ENCODE measurements around the gene ISM2. TPM values are rescaled to one million over a fixed set of nuclear protein-coding genes. Genes with fewer than 3 reads are reported as not detected.

ISM2 gene
- total and polyA plus RNA-seq, 12 donors, result 0.08 to 0.22 (median 0.14) TPM; not detected in 8

DNA sequence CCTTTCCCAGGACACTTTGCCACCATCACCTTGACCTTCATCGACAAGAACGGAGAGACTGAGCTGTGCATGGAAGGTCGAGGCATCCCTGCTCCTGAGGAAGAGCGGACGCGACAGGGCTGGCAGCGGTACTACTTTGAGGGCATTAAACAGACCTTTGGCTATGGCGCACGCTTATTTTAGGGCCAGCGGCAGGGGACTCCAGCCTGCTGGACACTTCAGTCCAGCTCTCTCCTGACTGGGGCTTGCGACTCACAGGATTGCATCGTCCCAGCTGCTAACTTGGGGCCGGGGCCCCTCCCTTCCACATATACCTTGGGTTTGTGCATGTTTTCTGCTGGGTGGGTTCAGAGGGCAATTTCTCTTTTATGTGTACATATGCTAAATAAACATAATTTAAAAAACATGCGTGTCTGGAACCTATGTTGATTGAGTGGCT is 29.5 kb downstream of the ISM2 start:
- no peak for DNase-seq
- no peaks in the 10 kb centered on the region for H3K27me3 ChIP-seq
- no peaks in the 10 kb centered on the region for H3K4me1 ChIP-seq (replicated peaks in 1 of 2)
- H3K9me3 ChIP-seq (replicated peaks in 1 of 3), result no peaks in the 10 kb centered on the region
- TF ChIP-seq POLR2A (IDR thresholded peaks at IDR 0.05) (no peak), CTCF (IDR thresholded peaks at IDR 0.05) (no peak)
- no peak overlapping the region for H3K27ac ChIP-seq
- intact Hi-C loops (cut with DNase I), result loop anchor here in 1 of 2 donors (10.0 kb wide), 2 partner anchors 236 to 594 kb away; partner anchors contain the start of genes ALKBH1 and SLIRP
- no peak overlapping the region for H3K4me3 ChIP-seq
- 63 to 82% (median 70%) methylated on average over 12 to 14 of the region's 14 CpGs for WGBS, 4 donors
- H3K36me3 ChIP-seq (replicated peaks in 1 of 2), result peaks cover 0 to 52% of the 10 kb centered on the region in 2 donors

- Histone ChIP-seq H3K9me3 (replicated peaks in 1 of 3) (no peaks in the 10 kb centered on the region), H3K27ac (no peak overlapping the region), H3K4me1 (replicated peaks in 1 of 2) (no peaks in the 10 kb centered on the region), H3K4me3 (no peak overlapping the region), H3K36me3 (replicated peaks in 1 of 2) (peaks cover 0 to 65% of the 10 kb centered on the region in 2 donors), H3K27me3 (no peaks in the 10 kb centered on the region)
- DNase-seq, result peak in 6 of 7 donors; percentile 30 to 66 (median 51)
- WGBS, 4 donors, result 54 to 62% (median 57%) methylated on average over 5 of the region's 5 CpGs
- TF ChIP-seq POLR2A (IDR thresholded peaks at IDR 0.05) (no peak), CTCF (IDR thresholded peaks at IDR 0.05) (no peak)
- intact Hi-C loops (cut with DNase I), result loop anchor here in 1 of 2 donors (10.0 kb wide), 2 partner anchors 237 to 593 kb away; partner anchors contain the start of genes ALKBH1 and SLIRP
Measured at GRCh38 chr14:77467801-77468200, 30.8 kb downstream of the ISM2 start.

GRCh38 chr14:77459072-77459723 is 39.4 kb downstream of the ISM2 start:
- peak overlapping the region in 2 of 4 donors; percentile 62 to 77 for H3K4me3 ChIP-seq
- DNase-seq, result peak; percentile 69 to 93 (median 79)

More at GRCh38 chr14:77459072-77459723, 39.4 kb downstream of the ISM2 start:
- WGBS, 4 donors, result 21 to 27% (median 24%) methylated on average over 13 of the region's 13 CpGs
- intact Hi-C loops (cut with DNase I), result loop anchor here (5.0 to 10.0 kb wide), 2 partner anchors 93 to 96 kb away; no protein-coding TSS in a partner anchor
- peaks cover 0 to 49% of the 10 kb centered on the region in 2 donors for H3K36me3 ChIP-seq (replicated peaks in 1 of 2)
- H3K9me3 ChIP-seq (replicated peaks in 1 of 3), result no peaks in the 10 kb centered on the region
- peaks cover 4 to 22% of the 10 kb centered on the region in 2 donors for H3K4me1 ChIP-seq (replicated peaks in 1 of 2)
- no peaks in the 10 kb centered on the region for H3K27me3 ChIP-seq
- TF ChIP-seq POLR2A (IDR thresholded peaks at IDR 0.05) (no peak), CTCF (IDR thresholded peaks at IDR 0.05) (peak; percentile 41 to 74 (median 60))
- H3K27ac ChIP-seq, result peak overlapping the region in 4 of 5 donors; percentile 2 to 97 (median 78)
